Liver (tissue), 9 donors: ENCODE results near the gene RIT1. TPM values are rescaled to one million over a fixed set of nuclear protein-coding genes. Genes with fewer than 3 reads are reported as not detected.

Experiments used
- DNase-seq: peaks from one replicate; pipeline ENCODE4 v3.0.0-alpha.2; 2017; ENCODE audit warnings: low spot score
- H3K27ac ChIP-seq, 2 donors: one replicate each; pipeline ENCODE4 v1.7.0; 2013; ENCODE audit warnings: inconsistent platforms in 2 of 2, low read length in 2 of 2, control low read depth in 1 of 2, low read depth in 1 of 2, mild to moderate bottlenecking in 1 of 2
- H3K27me3 ChIP-seq, 4 donors: one replicate each; pipeline versions ENCODE4 v1.6.1 to v1.7.0; 2013; ENCODE audit warnings: low read length in 3 of 4, inconsistent platforms in 1 of 4, mild to moderate bottlenecking in 1 of 4, moderate library complexity in 1 of 4; ENCODE audit not compliant: control insufficient read depth in 4 of 4, insufficient read depth in 4 of 4
- H3K36me3 ChIP-seq, 4 donors: one replicate each; pipeline versions ENCODE4 v1.6.1 to v1.7.0; 2013; ENCODE audit warnings: low read length in 3 of 4, mild to moderate bottlenecking in 3 of 4, low read depth in 1 of 4, moderate library complexity in 1 of 4; ENCODE audit not compliant: control insufficient read depth in 4 of 4, insufficient read depth in 3 of 4
- H3K4me1 ChIP-seq, 4 donors: one replicate each; pipeline versions ENCODE4 v1.6.1 to v1.7.0; 2013; ENCODE audit warnings: low read length in 3 of 4, mild to moderate bottlenecking in 3 of 4, moderate library complexity in 1 of 4; ENCODE audit not compliant: control insufficient read depth in 4 of 4, insufficient read depth in 4 of 4
- H3K4me3 ChIP-seq, 3 donors: one replicate each; pipeline versions ENCODE4 v1.6.1 to v1.7.0; 2013; ENCODE audit warnings: low read length in 3 of 3, control low read depth in 1 of 3, low read depth in 1 of 3, mild to moderate bottlenecking in 1 of 3
- H3K9ac ChIP-seq, 2 donors: one replicate each; pipeline ENCODE4 v1.7.0; 2013; ENCODE audit warnings: low read length in 2 of 2, mild to moderate bottlenecking in 2 of 2, moderate library complexity in 2 of 2, control low read depth in 1 of 2, low read depth in 1 of 2
- H3K9me3 ChIP-seq, 4 donors: one replicate each; pipeline versions ENCODE4 v1.6.1 to v1.7.0; 2013; ENCODE audit warnings: low read length in 3 of 4; ENCODE audit not compliant: control insufficient read depth in 4 of 4
- ATF3 ChIP-seq: IDR thresholded peaks from 2 replicates; pipeline ENCODE4 v1.6.1; 2016; ENCODE audit warnings: antibody characterized with exemption
- EGR1 ChIP-seq, 2 donors: IDR thresholded peaks; 2 replicates each; pipeline ENCODE4 v1.6.1; 2016 to 2018; ENCODE audit warnings: antibody characterized with exemption in 2 of 2, low read depth in 2 of 2
- FOXA1 ChIP-seq: IDR thresholded peaks from 2 replicates; pipeline ENCODE4 v1.6.1; 2016; ENCODE audit warnings: antibody characterized with exemption
- FOXA2 ChIP-seq: IDR thresholded peaks from 2 replicates; pipeline ENCODE4 v1.6.1; 2016; ENCODE audit warnings: antibody characterized with exemption
- GABPA ChIP-seq, 2 donors: IDR thresholded peaks in 1 of 2; conservative IDR thresholded peaks in 1 of 2; 2 replicates each; pipeline ENCODE4 v1.6.1; 2016; ENCODE audit warnings: antibody characterized with exemption in 2 of 2, mild to moderate bottlenecking in 1 of 2, moderate library complexity in 1 of 2
- HNF4A ChIP-seq, 2 donors: conservative IDR thresholded peaks; 2 replicates each; pipeline ENCODE4 v1.6.1; 2016; ENCODE audit warnings: antibody characterized with exemption in 2 of 2, mild to moderate bottlenecking in 2 of 2
- HNF4G ChIP-seq: IDR thresholded peaks from 2 replicates; pipeline ENCODE4 v1.6.1; 2016; ENCODE audit warnings: antibody characterized with exemption
- JUND ChIP-seq, 2 donors: IDR thresholded peaks; 2 replicates each; pipeline ENCODE4 v1.6.1; 2016; ENCODE audit warnings: antibody characterized with exemption in 2 of 2
- MAX ChIP-seq: IDR thresholded peaks from 2 replicates; pipeline ENCODE4 v1.6.1; 2016; ENCODE audit warnings: antibody characterized with exemption
- NR2F2 ChIP-seq: IDR thresholded peaks from 2 replicates; pipeline ENCODE4 v1.6.1; 2016; ENCODE audit warnings: antibody characterized with exemption
- RAD21 ChIP-seq, 2 donors: IDR thresholded peaks; 2 replicates each; pipeline ENCODE4 v1.6.1; 2016; ENCODE audit warnings: antibody characterized with exemption in 2 of 2, mild to moderate bottlenecking in 2 of 2
- RXRA ChIP-seq, 2 donors: IDR thresholded peaks; 2 replicates each; pipeline ENCODE4 v1.6.1; 2017 to 2018; ENCODE audit warnings: antibody characterized with exemption in 2 of 2, mild to moderate bottlenecking in 1 of 2
- SP1 ChIP-seq: IDR thresholded peaks from 2 replicates; pipeline ENCODE4 v1.6.1; 2018; ENCODE audit warnings: antibody characterized with exemption, mild to moderate bottlenecking
- TAF1 ChIP-seq: conservative IDR thresholded peaks from 2 replicates; pipeline ENCODE4 v1.6.1; 2016; ENCODE audit warnings: antibody characterized with exemption, mild to moderate bottlenecking
- YY1 ChIP-seq: IDR thresholded peaks from 2 replicates; pipeline ENCODE4 v1.6.1; 2016; ENCODE audit warnings: antibody characterized with exemption, mild to moderate bottlenecking
- ZBTB33 ChIP-seq: IDR thresholded peaks from 2 replicates; pipeline ENCODE4 v1.6.1; 2016; ENCODE audit warnings: antibody characterized with exemption
- WGBS: extraction: QIAGEN DNeasy Blood & Tissue Kit; methylation state at CpG from one replicate; pipeline ENCODE4 v1.1.7; 2013; 5-methylcytosine and 5-hydroxymethylcytosine counted together
- polyA plus RNA-seq, 2 donors: library from polyadenylated mRNA; stranded (reverse) in 1 of 2; unstranded in 1 of 2; fragments of 200-250 nt in 1 of 2; fragments of >200 nt in 1 of 2; fragmentation: Nextera tagmentation in 1 of 2; extraction: Ambion mirVana in 1 of 2; gene quantifications; one replicate each; pipeline versions ENCODE4 v1.2.1 to v1.2.3, GENCODE V29; 2013 to 2015
- total RNA-seq, 2 donors: library from RNA; depleted of rRNA; stranded (reverse); fragments of >200 nt; gene quantifications; one replicate each; pipeline ENCODE4 v1.2.3, GENCODE V29; 2014
- TF ChIP-seq, protein P1 (sequence below): IDR thresholded peaks from 2 replicates; pipeline ENCODE4 v1.6.1; 2016; ENCODE audit warnings: antibody characterized with exemption, mild to moderate bottlenecking
- TF ChIP-seq, protein P2 (sequence below): fragments of 150-350 bp; IDR thresholded peaks from 2 replicates; pipeline ENCODE4 v1.5.1; 2017; ENCODE audit warnings: improper control_type of control experiment, low read depth, low read length; ENCODE audit not compliant: missing input control
- donor health status: healthy.
- donor health status: healthy.
- donor health status: healthy.
- donor health status: healthy.
- donor health status: healthy.

Gene RIT1
- total and polyA plus RNA-seq, 4 donors = 3.1 to 14.3 (median 8.1) TPM

- H3K27me3 ChIP-seq = no peaks in the 10 kb centered on the region
- H3K9me3 ChIP-seq = no peaks in the 10 kb centered on the region
- H3K9ac ChIP-seq = no peak overlapping the region
- H3K4me1 ChIP-seq = no peaks in the 10 kb centered on the region
- H3K36me3 ChIP-seq = peaks cover 17 to 49% (median 43%) of the 10 kb centered on the region in 4 donors
- no peak overlapping the region for H3K27ac ChIP-seq
- H3K4me3 ChIP-seq = no peak overlapping the region
- TF ChIP-seq, protein P1, sequence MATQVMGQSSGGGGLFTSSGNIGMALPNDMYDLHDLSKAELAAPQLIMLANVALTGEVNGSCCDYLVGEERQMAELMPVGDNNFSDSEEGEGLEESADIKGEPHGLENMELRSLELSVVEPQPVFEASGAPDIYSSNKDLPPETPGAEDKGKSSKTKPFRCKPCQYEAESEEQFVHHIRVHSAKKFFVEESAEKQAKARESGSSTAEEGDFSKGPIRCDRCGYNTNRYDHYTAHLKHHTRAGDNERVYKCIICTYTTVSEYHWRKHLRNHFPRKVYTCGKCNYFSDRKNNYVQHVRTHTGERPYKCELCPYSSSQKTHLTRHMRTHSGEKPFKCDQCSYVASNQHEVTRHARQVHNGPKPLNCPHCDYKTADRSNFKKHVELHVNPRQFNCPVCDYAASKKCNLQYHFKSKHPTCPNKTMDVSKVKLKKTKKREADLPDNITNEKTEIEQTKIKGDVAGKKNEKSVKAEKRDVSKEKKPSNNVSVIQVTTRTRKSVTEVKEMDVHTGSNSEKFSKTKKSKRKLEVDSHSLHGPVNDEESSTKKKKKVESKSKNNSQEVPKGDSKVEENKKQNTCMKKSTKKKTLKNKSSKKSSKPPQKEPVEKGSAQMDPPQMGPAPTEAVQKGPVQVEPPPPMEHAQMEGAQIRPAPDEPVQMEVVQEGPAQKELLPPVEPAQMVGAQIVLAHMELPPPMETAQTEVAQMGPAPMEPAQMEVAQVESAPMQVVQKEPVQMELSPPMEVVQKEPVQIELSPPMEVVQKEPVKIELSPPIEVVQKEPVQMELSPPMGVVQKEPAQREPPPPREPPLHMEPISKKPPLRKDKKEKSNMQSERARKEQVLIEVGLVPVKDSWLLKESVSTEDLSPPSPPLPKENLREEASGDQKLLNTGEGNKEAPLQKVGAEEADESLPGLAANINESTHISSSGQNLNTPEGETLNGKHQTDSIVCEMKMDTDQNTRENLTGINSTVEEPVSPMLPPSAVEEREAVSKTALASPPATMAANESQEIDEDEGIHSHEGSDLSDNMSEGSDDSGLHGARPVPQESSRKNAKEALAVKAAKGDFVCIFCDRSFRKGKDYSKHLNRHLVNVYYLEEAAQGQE = no peak
- TF ChIP-seq MAX = no peak
- TF ChIP-seq FOXA1 = no peak
- no peak for TF ChIP-seq EGR1 (IDR thresholded peaks at IDR 0.05; ENCODE audit: low read depth in 2 of 2)
- TF ChIP-seq ATF3 = no peak
- no peak for TF ChIP-seq GABPA (IDR thresholded peaks at IDR 0.05 in 1 of 2, conservative IDR thresholded peaks at IDR 0.05 in 1 of 2)
- no peak for TF ChIP-seq FOXA2
- TF ChIP-seq YY1 = no peak
- no peak for TF ChIP-seq SP1
- TF ChIP-seq RAD21 (IDR thresholded peaks at IDR 0.05) = no peak
- TF ChIP-seq HNF4G = no peak
- no peak for TF ChIP-seq ZBTB33
- TF ChIP-seq TAF1 = no peak
- no peak for TF ChIP-seq HNF4A (conservative IDR thresholded peaks at IDR 0.05)
- no peak for TF ChIP-seq JUND (IDR thresholded peaks at IDR 0.05)
- no peak for TF ChIP-seq RXRA (IDR thresholded peaks at IDR 0.05)
- no peak for TF ChIP-seq NR2F2
- TF ChIP-seq, protein P2, sequence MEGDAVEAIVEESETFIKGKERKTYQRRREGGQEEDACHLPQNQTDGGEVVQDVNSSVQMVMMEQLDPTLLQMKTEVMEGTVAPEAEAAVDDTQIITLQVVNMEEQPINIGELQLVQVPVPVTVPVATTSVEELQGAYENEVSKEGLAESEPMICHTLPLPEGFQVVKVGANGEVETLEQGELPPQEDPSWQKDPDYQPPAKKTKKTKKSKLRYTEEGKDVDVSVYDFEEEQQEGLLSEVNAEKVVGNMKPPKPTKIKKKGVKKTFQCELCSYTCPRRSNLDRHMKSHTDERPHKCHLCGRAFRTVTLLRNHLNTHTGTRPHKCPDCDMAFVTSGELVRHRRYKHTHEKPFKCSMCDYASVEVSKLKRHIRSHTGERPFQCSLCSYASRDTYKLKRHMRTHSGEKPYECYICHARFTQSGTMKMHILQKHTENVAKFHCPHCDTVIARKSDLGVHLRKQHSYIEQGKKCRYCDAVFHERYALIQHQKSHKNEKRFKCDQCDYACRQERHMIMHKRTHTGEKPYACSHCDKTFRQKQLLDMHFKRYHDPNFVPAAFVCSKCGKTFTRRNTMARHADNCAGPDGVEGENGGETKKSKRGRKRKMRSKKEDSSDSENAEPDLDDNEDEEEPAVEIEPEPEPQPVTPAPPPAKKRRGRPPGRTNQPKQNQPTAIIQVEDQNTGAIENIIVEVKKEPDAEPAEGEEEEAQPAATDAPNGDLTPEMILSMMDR = no peak
- DNase-seq = no peak
- WGBS = 99% methylated on average over 2 of the region's 2 CpGs
Measured at GRCh38 chr1:155899683-155900082, 11.5 kb downstream of the RIT1 start.
